Left lung (tissue), 10 donors: ENCODE data around the gene ADGRE3. TPM values are rescaled to one million over a fixed set of nuclear protein-coding genes. Genes with fewer than 3 reads are reported as not detected.

Source experiments
- ATAC-seq: fragments of 200-7000 bp; cut with Tn5 transposase; one replicate; pipeline ENCODE4 v1.9.1; 2020; ENCODE audit warnings: moderate library complexity
- DNase-seq, 4 donors: peaks; one replicate each; pipeline ENCODE4 v3.0.0-alpha.2; 2013 to 2020
- H3K27ac ChIP-seq, 2 donors: fragments of 200-600 bp; sonication (generic) in 1 of 2; one replicate each; pipeline versions ENCODE4 v1.5.0 to v1.8.0; 2020 to 2021
- H3K27me3 ChIP-seq, 2 donors: fragments of 200-600 bp; sonication (generic) in 1 of 2; one replicate each; pipeline versions ENCODE4 v1.5.0 to v1.8.0; 2020 to 2021
- H3K36me3 ChIP-seq, 2 donors: fragments of 200-600 bp; sonication (generic) in 1 of 2; one replicate each; pipeline versions ENCODE4 v1.5.0 to v1.8.0; 2020 to 2021
- H3K4me1 ChIP-seq, 2 donors: fragments of 200-600 bp; one replicate each; pipeline ENCODE4 v1.8.0; 2021
- H3K4me3 ChIP-seq, 2 donors: fragments of 200-600 bp; sonication (generic) in 1 of 2; one replicate each; pipeline versions ENCODE4 v1.5.0 to v1.8.0; 2020 to 2021; ENCODE audit warnings: mild to moderate bottlenecking in 1 of 2
- H3K9me3 ChIP-seq, 2 donors: fragments of 200-600 bp; sonication (generic) in 1 of 2; one replicate each; pipeline versions ENCODE4 v1.5.0 to v1.8.0; 2020 to 2021
- CTCF ChIP-seq, 2 donors: fragments of 200-600 bp; sonication (generic) in 1 of 2; IDR thresholded peaks; one replicate each; pipeline versions ENCODE4 v1.5.0 to v1.8.0; 2021; ENCODE audit warnings: antibody characterized with exemption in 2 of 2
- intact Hi-C, 2 donors: fragments of 100-400 bp; cut with DNase I; formaldehyde crosslinking; loops; one replicate each; pipeline versions ENCODE4 v1.11.2 to v1.14.2; 2022
- polyA plus RNA-seq, 6 donors: library from polyadenylated mRNA; unstranded; fragments of 120-200 nt; gene quantifications; one replicate each; pipeline ENCODE4 v1.2.1, GENCODE V29; 2013; ENCODE audit not compliant: insufficient read length in 6 of 6
- total RNA-seq, 2 donors: library from RNA; stranded (reverse); fragmentation: NEBNext Ultra II Directional; extraction: Animal tissue kit (Norgen Biotek cat#: 25700); gene quantifications; one replicate each; pipeline ENCODE4 v1.2.1, GENCODE V29; 2021
- donor health status: DM: no; HTN: yes; CAD: no.
- donor health status: DM: no; HTN: no; CAD: no.

Gene ADGRE3
- total and polyA plus RNA-seq, 8 donors, result 0.13 to 0.84 (median 0.20) TPM; not detected in 2

GRCh38 chr19:14704450-14704849 lies 29.8 kb upstream of the ADGRE3 start:
- intact Hi-C loops, result no loop called here
- TF ChIP-seq CTCF (IDR thresholded peaks at IDR 0.05), result no peak
- DNase-seq, result no peak
- Histone ChIP-seq H3K27ac (no peak overlapping the region), H3K4me3 (no peak overlapping the region), H3K9me3 (no peaks in the 10 kb centered on the region), H3K4me1 (no peaks in the 10 kb centered on the region), H3K36me3 (peaks cover 0 to 100% of the 10 kb centered on the region in 2 donors), H3K27me3 (no peaks in the 10 kb centered on the region)
- no peak for ATAC-seq

GRCh38 chr19:14703833-14704232 lies 29.2 kb upstream of the ADGRE3 start:
- TF ChIP-seq CTCF (IDR thresholded peaks at IDR 0.05), result no peak
- no peak for ATAC-seq
- H3K9me3 ChIP-seq, result no peaks in the 10 kb centered on the region
- no peak overlapping the region for H3K27ac ChIP-seq
- H3K4me1 ChIP-seq, result no peaks in the 10 kb centered on the region
- peaks cover 0 to 100% of the 10 kb centered on the region in 2 donors for H3K36me3 ChIP-seq
- no peak for DNase-seq
- H3K4me3 ChIP-seq, result no peak overlapping the region
- intact Hi-C loops, result no loop called here
- H3K27me3 ChIP-seq, result no peaks in the 10 kb centered on the region

- ATAC-seq (no peak), DNase-seq (no peak)
- H3K9me3 ChIP-seq, result no peaks in the 10 kb centered on the region
- no peaks in the 10 kb centered on the region for H3K27me3 ChIP-seq
- no peaks in the 10 kb centered on the region for H3K4me1 ChIP-seq
- H3K36me3 ChIP-seq, result peaks cover 0 to 100% of the 10 kb centered on the region in 2 donors
- H3K27ac ChIP-seq, result no peak overlapping the region
- intact Hi-C loops, result no loop called here
- H3K4me3 ChIP-seq, result no peak overlapping the region
- TF ChIP-seq CTCF (IDR thresholded peaks at IDR 0.05), result no peak
Observed at GRCh38 chr19:14700711-14701375, 26.2 kb upstream of the ADGRE3 start.

- intact Hi-C loops, result loop anchor here in 1 of 2 donors (10.0 kb wide), 1 partner anchor 125 kb away; the partner anchor contains the start of gene NDUFB7
- no peak for ATAC-seq
- TF ChIP-seq CTCF (IDR thresholded peaks at IDR 0.05), result no peak
Observed at GRCh38 chr19:14699641-14700040, 25.0 kb upstream of the ADGRE3 start.

GRCh38 chr19:14695471-14695870 lies 20.8 kb upstream of the ADGRE3 start:
- Histone ChIP-seq H3K36me3 (peaks cover 0 to 74% of the 10 kb centered on the region in 2 donors), H3K4me1 (peaks cover 5 to 14% of the 10 kb centered on the region in 2 donors), H3K9me3 (no peaks in the 10 kb centered on the region), H3K4me3 (no peak overlapping the region), H3K27ac (no peak overlapping the region), H3K27me3 (no peaks in the 10 kb centered on the region)
- ATAC-seq, result no peak
- intact Hi-C loops, result loop anchor here in 1 of 2 donors (10.0 kb wide), 1 partner anchor 121 kb away; the partner anchor contains the start of gene NDUFB7
- no peak for DNase-seq
- no peak for TF ChIP-seq CTCF (IDR thresholded peaks at IDR 0.05)

More at GRCh38 chr19:14699641-14700040, 25.0 kb upstream of the ADGRE3 start:
- Histone ChIP-seq H3K4me3 (no peak overlapping the region), H3K36me3 (peaks cover 0 to 100% of the 10 kb centered on the region in 2 donors), H3K4me1 (no peaks in the 10 kb centered on the region), H3K27me3 (no peaks in the 10 kb centered on the region), H3K27ac (no peak overlapping the region), H3K9me3 (no peaks in the 10 kb centered on the region)
- no peak for DNase-seq
